Measurements from ENCODE around the gene PPP1R15B.

The PPP1R15B gene

GRCh38 chr1:204391629-204392028 lies 20.0 kb downstream of the PPP1R15B start:
- Histone ChIP-seq H3K27me3 (peaks cover 14% of the 10 kb centered on the region), H3K4me3 (ENCODE audit: low read depth, low read length) (no peak overlapping the region), H3K4me1 (no peaks in the 10 kb centered on the region), H3K9me3 (no peaks in the 10 kb centered on the region), H3K36me3 (no peaks in the 10 kb centered on the region)
- no peak for TF ChIP-seq CTCF (IDR thresholded peaks at IDR 0.05; ENCODE audit: low read depth, low read length)
- no peak for DNase-seq

GRCh38 chr1:204390751-204391466 lies 20.7 kb downstream of the PPP1R15B start:
- no peaks in the 10 kb centered on the region for H3K4me1 ChIP-seq
- no peak overlapping the region for H3K4me3 ChIP-seq (ENCODE audit: low read depth, low read length)
- no peak for DNase-seq
- H3K9me3 ChIP-seq = peaks cover under 1% of the 10 kb centered on the region; the same call in 1 of the 2 replicates
- H3K36me3 ChIP-seq = no peaks in the 10 kb centered on the region
- peaks cover 14% of the 10 kb centered on the region for H3K27me3 ChIP-seq
- TF ChIP-seq CTCF (IDR thresholded peaks at IDR 0.05; ENCODE audit: low read depth, low read length) = no peak

- no peak overlapping the region for H3K4me3 ChIP-seq (ENCODE audit: low read depth, low read length)
- no peaks in the 10 kb centered on the region for H3K4me1 ChIP-seq
- no peaks in the 10 kb centered on the region for H3K36me3 ChIP-seq
- TF ChIP-seq CTCF (IDR thresholded peaks at IDR 0.05; ENCODE audit: low read depth, low read length) = no peak
- no peaks in the 10 kb centered on the region; the same call in 1 of the 2 replicates for H3K27me3 ChIP-seq
- H3K9me3 ChIP-seq = peaks cover 3% of the 10 kb centered on the region; the same call in 1 of the 2 replicates
- DNase-seq = no peak
Measured at GRCh38 chr1:204385727-204386126, 25.9 kb downstream of the PPP1R15B start.

- peak; percentile 49 for DNase-seq
- Histone ChIP-seq H3K27me3 (peaks cover 3% of the 10 kb centered on the region), H3K4me1 (no peaks in the 10 kb centered on the region), H3K36me3 (no peaks in the 10 kb centered on the region), H3K4me3 (ENCODE audit: low read depth, low read length) (no peak overlapping the region), H3K9me3 (peaks cover 3% of the 10 kb centered on the region; the same call in 1 of the 2 replicates)
- no peak for TF ChIP-seq CTCF (IDR thresholded peaks at IDR 0.05; ENCODE audit: low read depth, low read length)
Measured at GRCh38 chr1:204384636-204385352, 26.8 kb downstream of the PPP1R15B start.

GRCh38 chr1:204383163-204383904 lies 28.3 kb downstream of the PPP1R15B start:
- Histone ChIP-seq H3K4me1 (no peaks in the 10 kb centered on the region), H3K36me3 (no peaks in the 10 kb centered on the region), H3K9me3 (peaks cover 3% of the 10 kb centered on the region; the same call in 1 of the 2 replicates), H3K4me3 (ENCODE audit: low read depth, low read length) (no peak overlapping the region), H3K27me3 (peaks cover 14% of the 10 kb centered on the region)
- no peak for TF ChIP-seq CTCF (IDR thresholded peaks at IDR 0.05; ENCODE audit: low read depth, low read length)
- no peak for DNase-seq
